ENCODE data around the gene ITGB2.

Gene ITGB2

GRCh38 chr21:44846224-44846484, 74.5 kb downstream of the ITGB2 start:
- TF ChIP-seq, protein P1, sequence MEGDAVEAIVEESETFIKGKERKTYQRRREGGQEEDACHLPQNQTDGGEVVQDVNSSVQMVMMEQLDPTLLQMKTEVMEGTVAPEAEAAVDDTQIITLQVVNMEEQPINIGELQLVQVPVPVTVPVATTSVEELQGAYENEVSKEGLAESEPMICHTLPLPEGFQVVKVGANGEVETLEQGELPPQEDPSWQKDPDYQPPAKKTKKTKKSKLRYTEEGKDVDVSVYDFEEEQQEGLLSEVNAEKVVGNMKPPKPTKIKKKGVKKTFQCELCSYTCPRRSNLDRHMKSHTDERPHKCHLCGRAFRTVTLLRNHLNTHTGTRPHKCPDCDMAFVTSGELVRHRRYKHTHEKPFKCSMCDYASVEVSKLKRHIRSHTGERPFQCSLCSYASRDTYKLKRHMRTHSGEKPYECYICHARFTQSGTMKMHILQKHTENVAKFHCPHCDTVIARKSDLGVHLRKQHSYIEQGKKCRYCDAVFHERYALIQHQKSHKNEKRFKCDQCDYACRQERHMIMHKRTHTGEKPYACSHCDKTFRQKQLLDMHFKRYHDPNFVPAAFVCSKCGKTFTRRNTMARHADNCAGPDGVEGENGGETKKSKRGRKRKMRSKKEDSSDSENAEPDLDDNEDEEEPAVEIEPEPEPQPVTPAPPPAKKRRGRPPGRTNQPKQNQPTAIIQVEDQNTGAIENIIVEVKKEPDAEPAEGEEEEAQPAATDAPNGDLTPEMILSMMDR (IDR thresholded peaks at IDR 0.05; ENCODE audit: low read depth, low read length, poor library complexity, severe bottlenecking), result no peak
- no peak for TF ChIP-seq EZH2phosphoT487 (IDR thresholded peaks at IDR 0.05; ENCODE audit: borderline replicate concordance, low read length)
- no peaks in the 10 kb centered on the region for H3K9me3 ChIP-seq (ENCODE audit: control insufficient read depth, insufficient read depth, low read length)
- peaks cover 14% of the 10 kb centered on the region for H3K4me1 ChIP-seq (ENCODE audit: control insufficient read depth, low read length)
- H4K20me1 ChIP-seq (ENCODE audit: control insufficient read depth, insufficient read depth, low read depth, low read length), result no peaks in the 10 kb centered on the region
- no peak overlapping the region for H3K27ac ChIP-seq (ENCODE audit: low read depth, low read length)
- no peaks in the 10 kb centered on the region for H3K9me2 ChIP-seq (replicated peaks; ENCODE audit: control insufficient read depth, low read length)
- peaks cover 15% of the 10 kb centered on the region for H3K27me3 ChIP-seq (ENCODE audit: control insufficient read depth, low read length)
- peak overlapping the region; percentile 64 for H3K4me2 ChIP-seq (ENCODE audit: low read length)
- H3K36me3 ChIP-seq (ENCODE audit: control insufficient read depth, low read length), result peaks cover 11% of the 10 kb centered on the region
- H3K4me3 ChIP-seq (ENCODE audit: low read length), result peak overlapping the region; percentile 41
- no peaks in the 10 kb centered on the region for H3F3A ChIP-seq (ENCODE audit: control insufficient read depth, insufficient read depth)
- no peaks in the 10 kb centered on the region for H3K79me2 ChIP-seq (ENCODE audit: control insufficient read depth, low read length)

GRCh38 chr21:44845418-44846223, 75.1 kb downstream of the ITGB2 start:
- no peaks in the 10 kb centered on the region for H3K9me2 ChIP-seq (replicated peaks; ENCODE audit: control insufficient read depth, low read length)
- no peaks in the 10 kb centered on the region for H3K79me2 ChIP-seq (ENCODE audit: control insufficient read depth, low read length)
- H3K4me1 ChIP-seq (ENCODE audit: control insufficient read depth, low read length), result peaks cover 14% of the 10 kb centered on the region
- H3K36me3 ChIP-seq (ENCODE audit: control insufficient read depth, low read length), result peaks cover 6% of the 10 kb centered on the region
- H3K4me2 ChIP-seq (ENCODE audit: low read length), result peak overlapping the region; percentile 64
- H3K9me3 ChIP-seq (ENCODE audit: control insufficient read depth, insufficient read depth, low read length), result no peaks in the 10 kb centered on the region
- H3K27ac ChIP-seq (ENCODE audit: low read depth, low read length), result no peak overlapping the region
- peaks cover 20% of the 10 kb centered on the region for H3K27me3 ChIP-seq (ENCODE audit: control insufficient read depth, low read length)
- H3K4me3 ChIP-seq (ENCODE audit: low read length), result peak overlapping the region; percentile 41
- H4K20me1 ChIP-seq (ENCODE audit: control insufficient read depth, insufficient read depth, low read depth, low read length), result no peaks in the 10 kb centered on the region
- no peaks in the 10 kb centered on the region for H3F3A ChIP-seq (ENCODE audit: control insufficient read depth, insufficient read depth)
- TF ChIP-seq EZH2phosphoT487 (IDR thresholded peaks at IDR 0.05; ENCODE audit: borderline replicate concordance, low read length), result no peak
- TF ChIP-seq, protein P1 (IDR thresholded peaks at IDR 0.05; ENCODE audit: low read depth, low read length, poor library complexity, severe bottlenecking), result peak; percentile 56

DNA sequence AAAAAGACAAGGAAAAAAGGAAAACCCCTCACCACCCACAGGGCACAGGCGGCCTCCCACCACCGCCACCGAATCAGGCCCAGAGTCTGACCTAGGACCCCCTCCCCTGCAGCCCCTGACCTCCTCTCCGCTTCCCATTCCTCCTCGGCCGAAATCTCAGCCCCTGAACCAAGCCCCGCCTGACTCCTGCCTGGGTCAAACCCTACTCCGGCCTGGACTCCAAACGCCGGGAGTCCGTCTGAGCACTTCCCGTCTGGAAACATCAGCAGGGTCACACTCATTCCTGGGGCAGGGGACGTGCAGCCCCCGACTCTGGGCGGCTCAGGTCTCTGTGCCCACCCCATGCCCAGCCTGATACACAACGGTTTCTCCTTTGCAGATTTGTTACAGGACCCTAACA, 76.4 kb downstream of the ITGB2 start:
- no peaks in the 10 kb centered on the region for H3K9me3 ChIP-seq (ENCODE audit: control insufficient read depth, insufficient read depth, low read length)
- no peak overlapping the region for H3K27ac ChIP-seq (ENCODE audit: low read depth, low read length)
- H3K9me2 ChIP-seq (replicated peaks; ENCODE audit: control insufficient read depth, low read length), result no peaks in the 10 kb centered on the region
- H3K4me2 ChIP-seq (ENCODE audit: low read length), result no peak overlapping the region
- peaks cover 24% of the 10 kb centered on the region for H3K27me3 ChIP-seq (ENCODE audit: control insufficient read depth, low read length)
- H3K4me1 ChIP-seq (ENCODE audit: control insufficient read depth, low read length), result peaks cover 14% of the 10 kb centered on the region
- no peaks in the 10 kb centered on the region for H3F3A ChIP-seq (ENCODE audit: control insufficient read depth, insufficient read depth)
- no peaks in the 10 kb centered on the region for H4K20me1 ChIP-seq (ENCODE audit: control insufficient read depth, insufficient read depth, low read depth, low read length)
- H3K4me3 ChIP-seq (ENCODE audit: low read length), result no peak overlapping the region
- H3K79me2 ChIP-seq (ENCODE audit: control insufficient read depth, low read length), result no peaks in the 10 kb centered on the region
- TF ChIP-seq, protein P1 (IDR thresholded peaks at IDR 0.05; ENCODE audit: low read depth, low read length, poor library complexity, severe bottlenecking), result no peak
- TF ChIP-seq EZH2phosphoT487 (IDR thresholded peaks at IDR 0.05; ENCODE audit: borderline replicate concordance, low read length), result no peak
- no peaks in the 10 kb centered on the region for H3K36me3 ChIP-seq (ENCODE audit: control insufficient read depth, low read length)

Data from DOHH2 (cell line).